GM12872 (cell line): Measurements from ENCODE around the gene PLCH2.

ENCODE experiments used
- TF ChIP-seq, protein P1 (sequence below): IDR thresholded peaks from 3 replicates; pipeline ENCODE4 v1.5.1; 2011; ENCODE audit warnings: low read depth, mild to moderate bottlenecking, low read length, moderate library complexity; ENCODE audit not compliant: insufficient read depth

Gene PLCH2

DNA sequence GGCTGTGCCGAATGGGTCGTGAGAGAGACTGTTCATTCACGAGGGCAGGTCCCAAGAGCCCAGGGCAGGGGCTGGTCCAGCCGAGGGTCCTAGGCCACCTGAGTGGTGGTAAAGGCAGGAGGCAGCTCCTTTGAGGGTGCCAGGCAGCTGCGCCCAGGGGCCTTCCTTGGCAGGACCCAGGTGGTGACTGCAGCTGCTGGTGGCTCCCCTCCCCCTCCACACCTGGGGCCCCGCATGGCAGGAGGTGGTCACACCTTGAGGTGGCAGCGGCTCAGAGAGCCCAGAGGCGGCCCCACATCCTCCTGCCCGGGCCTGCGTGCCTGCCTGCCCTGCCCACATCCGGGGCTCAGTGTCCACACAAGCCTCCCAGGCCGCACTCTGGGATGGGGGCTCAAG, 9.8 kb upstream of the PLCH2 start:
- TF ChIP-seq, protein P1, sequence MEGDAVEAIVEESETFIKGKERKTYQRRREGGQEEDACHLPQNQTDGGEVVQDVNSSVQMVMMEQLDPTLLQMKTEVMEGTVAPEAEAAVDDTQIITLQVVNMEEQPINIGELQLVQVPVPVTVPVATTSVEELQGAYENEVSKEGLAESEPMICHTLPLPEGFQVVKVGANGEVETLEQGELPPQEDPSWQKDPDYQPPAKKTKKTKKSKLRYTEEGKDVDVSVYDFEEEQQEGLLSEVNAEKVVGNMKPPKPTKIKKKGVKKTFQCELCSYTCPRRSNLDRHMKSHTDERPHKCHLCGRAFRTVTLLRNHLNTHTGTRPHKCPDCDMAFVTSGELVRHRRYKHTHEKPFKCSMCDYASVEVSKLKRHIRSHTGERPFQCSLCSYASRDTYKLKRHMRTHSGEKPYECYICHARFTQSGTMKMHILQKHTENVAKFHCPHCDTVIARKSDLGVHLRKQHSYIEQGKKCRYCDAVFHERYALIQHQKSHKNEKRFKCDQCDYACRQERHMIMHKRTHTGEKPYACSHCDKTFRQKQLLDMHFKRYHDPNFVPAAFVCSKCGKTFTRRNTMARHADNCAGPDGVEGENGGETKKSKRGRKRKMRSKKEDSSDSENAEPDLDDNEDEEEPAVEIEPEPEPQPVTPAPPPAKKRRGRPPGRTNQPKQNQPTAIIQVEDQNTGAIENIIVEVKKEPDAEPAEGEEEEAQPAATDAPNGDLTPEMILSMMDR = no peak

DNA sequence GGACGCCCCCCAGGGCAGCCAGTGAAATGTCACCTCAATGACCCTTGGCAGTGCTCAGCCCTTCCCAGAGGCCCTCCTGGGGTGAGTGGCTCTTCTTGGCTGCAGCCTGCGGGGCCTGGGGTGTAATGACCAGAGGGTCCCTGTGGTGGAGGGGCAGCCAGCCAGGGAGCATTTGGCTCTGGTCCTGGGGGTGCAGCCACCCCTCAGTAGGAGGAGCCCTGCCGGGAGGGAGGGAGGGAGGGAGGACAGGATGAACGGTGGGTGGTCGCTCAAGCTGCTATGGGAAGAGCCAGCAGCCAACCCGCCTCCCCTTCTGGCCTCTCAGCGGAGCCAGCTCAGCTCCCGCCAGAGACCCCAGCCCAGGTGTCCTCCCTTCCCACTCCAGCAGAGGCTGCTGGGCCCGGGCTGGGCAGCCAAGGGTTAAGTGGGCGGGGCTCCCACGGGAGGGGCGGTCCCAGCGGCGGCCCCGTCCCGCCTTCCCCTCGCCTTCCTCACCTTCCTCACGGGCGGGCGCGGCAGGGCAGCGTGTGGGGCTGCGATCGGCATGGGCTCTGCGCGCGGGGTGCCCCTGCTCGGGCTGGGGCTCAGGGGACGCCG, 9.0 kb upstream of the PLCH2 start:
- TF ChIP-seq, protein P1 = no peak

DNA sequence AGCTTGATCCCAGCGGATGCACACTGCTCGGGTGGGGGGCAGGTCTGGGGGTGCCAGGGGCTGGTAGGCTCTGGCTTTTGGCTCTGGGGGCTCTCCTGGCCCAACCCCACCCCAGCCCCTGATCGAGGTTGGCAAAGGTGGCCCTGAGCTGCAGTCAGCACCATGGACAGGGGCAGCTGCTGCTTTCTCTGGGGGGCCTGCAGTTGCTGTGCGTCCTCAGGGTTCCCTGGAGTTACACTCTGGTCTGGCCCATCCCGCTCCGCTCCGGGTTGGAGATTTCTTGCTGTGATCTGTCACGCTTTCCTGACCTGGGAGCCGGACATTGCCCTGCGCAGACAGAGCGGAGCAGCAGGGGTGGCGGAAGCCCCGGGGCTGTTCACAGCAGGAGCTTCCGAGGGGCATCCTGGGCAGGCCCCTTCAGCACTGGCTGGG, 8.0 kb upstream of the PLCH2 start:
- TF ChIP-seq, protein P1 = no peak

DNA sequence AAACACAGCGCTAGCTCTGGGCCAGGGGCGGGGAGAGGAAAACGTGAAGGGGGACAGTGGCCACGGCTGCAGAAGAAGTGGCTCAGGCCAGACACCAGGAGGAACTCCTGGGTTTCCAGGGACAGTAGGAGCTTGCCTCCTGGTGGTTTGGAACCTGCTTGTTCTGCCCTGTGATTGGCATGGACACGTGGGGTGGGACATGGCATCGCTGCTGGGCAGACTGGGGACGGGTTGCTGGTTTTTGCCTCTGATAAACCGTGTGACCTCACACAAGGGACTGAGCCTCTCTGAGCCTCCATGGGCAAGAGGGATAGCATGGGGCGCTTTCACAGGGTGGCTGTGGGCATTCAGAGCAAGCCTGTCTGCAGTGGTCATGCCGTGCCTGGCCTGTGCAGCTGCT, 7.5 kb upstream of the PLCH2 start:
- TF ChIP-seq, protein P1 = no peak

DNA sequence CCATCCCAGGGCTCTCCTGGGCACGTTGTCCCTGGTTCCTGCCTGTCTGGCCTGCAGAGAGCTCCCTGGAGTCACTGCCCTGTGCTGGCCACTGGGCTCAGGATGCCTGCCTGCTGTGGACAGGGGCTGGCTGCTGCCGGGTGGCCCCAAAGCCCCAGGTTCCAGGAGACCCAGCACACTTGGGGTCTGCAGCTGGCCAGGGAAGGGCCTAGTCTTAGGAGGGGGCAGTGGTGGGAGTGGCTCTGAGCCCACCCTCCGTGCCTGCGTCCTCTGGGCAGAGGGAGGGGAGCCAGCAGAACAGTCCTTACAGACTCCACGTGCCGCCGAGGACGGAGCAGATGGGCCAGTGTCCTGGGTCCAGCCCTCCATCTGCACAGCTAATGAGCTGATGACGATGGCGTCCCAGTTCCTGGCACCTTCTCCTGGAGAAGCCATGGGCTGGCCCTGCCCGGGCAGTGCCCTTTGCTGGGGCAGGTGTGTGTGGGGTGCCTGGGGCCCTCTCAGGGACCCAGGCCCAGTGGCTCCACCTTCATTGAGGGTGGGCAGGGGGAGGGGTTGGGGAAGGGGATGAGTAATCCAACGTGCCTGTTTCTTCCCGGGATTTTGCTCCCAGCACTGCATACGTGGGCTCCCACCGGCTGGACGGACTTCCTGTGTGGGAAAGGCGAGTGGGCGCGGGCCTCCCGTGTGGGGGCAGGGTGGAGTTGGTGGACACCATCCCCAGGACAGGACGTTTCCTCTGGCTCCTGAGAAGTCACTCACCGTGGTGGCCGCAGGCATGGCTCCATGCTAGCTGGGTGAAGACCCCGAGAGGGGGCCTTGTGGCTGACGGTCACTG, 6.8 kb upstream of the PLCH2 start:
- TF ChIP-seq, protein P1 = no peak

DNA sequence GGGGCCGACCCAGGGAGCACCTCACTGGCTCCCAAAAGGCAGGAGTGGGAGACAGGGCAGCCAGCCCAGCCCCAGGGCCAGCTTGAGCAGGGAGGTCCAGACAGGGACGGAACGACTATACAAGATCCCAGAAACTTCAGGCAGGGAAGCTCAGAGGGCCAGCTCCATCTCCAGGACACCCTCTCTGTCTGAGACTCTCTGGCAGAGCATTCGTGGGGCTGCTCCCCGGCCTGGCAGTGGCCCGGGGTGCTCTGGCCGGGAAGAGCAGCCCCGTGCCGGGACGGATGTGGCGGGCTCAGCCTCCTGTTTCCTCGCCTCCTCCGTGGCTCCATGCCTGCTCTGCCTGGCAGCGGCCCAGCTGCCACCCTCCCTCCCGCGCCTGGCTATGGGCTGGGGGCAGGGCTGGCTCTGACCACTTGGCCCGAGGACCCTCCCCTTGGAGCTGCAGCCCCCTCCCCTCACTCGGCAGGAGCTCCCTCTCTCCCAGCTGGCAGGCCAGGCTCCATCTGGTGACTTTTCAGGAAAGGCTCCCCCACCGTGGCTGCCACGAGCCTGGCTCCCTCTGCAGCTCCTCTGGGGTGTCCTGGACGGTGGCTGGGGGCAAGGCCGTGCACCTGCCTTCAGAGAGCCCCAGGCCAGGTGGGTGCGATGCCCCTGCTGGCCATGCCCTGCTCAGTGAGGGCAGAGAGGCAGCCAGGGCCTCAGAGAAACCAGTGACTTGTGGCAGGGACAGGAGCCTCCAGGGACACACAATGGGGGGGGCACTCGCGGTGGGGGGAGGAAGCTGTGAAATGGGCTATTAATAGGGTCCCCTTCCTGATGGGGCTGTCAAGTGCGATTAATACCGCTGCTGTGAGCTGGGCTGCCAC, 5.6 kb upstream of the PLCH2 start:
- TF ChIP-seq, protein P1 = no peak

DNA sequence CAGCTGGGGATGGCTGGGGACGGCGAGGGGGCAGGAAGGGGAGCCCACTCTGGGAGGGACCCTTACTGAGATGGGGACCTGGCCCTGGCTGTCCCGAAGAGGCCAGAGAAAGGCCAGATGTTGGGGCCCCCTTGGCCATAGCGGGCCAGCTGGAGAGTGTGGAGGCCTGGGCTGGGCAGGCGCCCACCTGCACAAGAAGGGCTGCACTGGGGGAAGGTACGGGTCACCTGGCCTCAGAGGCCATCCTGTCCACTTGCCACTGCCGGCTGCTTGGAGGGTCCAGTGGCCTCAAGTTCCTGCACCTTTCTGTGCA, 5.0 kb upstream of the PLCH2 start:
- TF ChIP-seq, protein P1 = no peak
